MM.1S (cell line): ENCODE results near the gene PCDHA7.

Experiments
- CTCF ChIP-seq: fragments of 300-600 bp; sonication (generic); IDR thresholded peaks from 2 replicates; pipeline ENCODE4 v1.5.1; 2016; ENCODE audit warnings: antibody characterized with exemption, low read length, mixed read lengths
- EZH2 ChIP-seq: fragments of 300-600 bp; sonication (generic); optimal IDR thresholded peaks from 2 replicates; pipeline ENCODE3; 2017; ENCODE audit warnings: low read depth, mild to moderate bottlenecking, antibody characterized with exemption, low read length, mixed read lengths
- EZH2phosphoT487 ChIP-seq: fragments of 300-600 bp; sonication (generic); IDR thresholded peaks from 2 replicates; pipeline ENCODE4 v1.6.1; 2018; ENCODE audit warnings: antibody characterized with exemption, low read length

- no peak for TF ChIP-seq CTCF
- no peak for TF ChIP-seq EZH2
- no peak for TF ChIP-seq EZH2phosphoT487
Observed at GRCh38 chr5:140822281-140822629, 11.8 kb upstream of the PCDHA7 start.
